Measurements from ENCODE around the gene SNF8. TPM values are rescaled to one million over a fixed set of nuclear protein-coding genes. Genes with fewer than 3 reads are reported as not detected.

The SNF8 gene
- 10 to 100 TPM; 75.7 to 83.4 (median 76.7) TPM for total RNA-seq

- DNase-seq (ENCODE audit: low spot score in 2 of 2), result peak; percentile 79 to 88
- Histone ChIP-seq H3K36me3 (no peaks in the 10 kb centered on the region), H3K27ac (peak within 1 kb of the TSS; percentile 86 to 92), H3K4me3 (peak within 1 kb of the TSS; percentile 84 to 94 (median 90)), H3K9me3 (no peaks in the 10 kb centered on the region), H3K27me3 (no peaks in the 10 kb centered on the region), H3K4me1 (peaks cover 4 to 7% of the 10 kb centered on the region in 2 donors)
- peak; percentile 89 to 92 (median 90) for TF ChIP-seq POLR2AphosphoS5 (IDR thresholded peaks at IDR 0.05)
- TF ChIP-seq, protein P1, sequence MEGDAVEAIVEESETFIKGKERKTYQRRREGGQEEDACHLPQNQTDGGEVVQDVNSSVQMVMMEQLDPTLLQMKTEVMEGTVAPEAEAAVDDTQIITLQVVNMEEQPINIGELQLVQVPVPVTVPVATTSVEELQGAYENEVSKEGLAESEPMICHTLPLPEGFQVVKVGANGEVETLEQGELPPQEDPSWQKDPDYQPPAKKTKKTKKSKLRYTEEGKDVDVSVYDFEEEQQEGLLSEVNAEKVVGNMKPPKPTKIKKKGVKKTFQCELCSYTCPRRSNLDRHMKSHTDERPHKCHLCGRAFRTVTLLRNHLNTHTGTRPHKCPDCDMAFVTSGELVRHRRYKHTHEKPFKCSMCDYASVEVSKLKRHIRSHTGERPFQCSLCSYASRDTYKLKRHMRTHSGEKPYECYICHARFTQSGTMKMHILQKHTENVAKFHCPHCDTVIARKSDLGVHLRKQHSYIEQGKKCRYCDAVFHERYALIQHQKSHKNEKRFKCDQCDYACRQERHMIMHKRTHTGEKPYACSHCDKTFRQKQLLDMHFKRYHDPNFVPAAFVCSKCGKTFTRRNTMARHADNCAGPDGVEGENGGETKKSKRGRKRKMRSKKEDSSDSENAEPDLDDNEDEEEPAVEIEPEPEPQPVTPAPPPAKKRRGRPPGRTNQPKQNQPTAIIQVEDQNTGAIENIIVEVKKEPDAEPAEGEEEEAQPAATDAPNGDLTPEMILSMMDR (IDR thresholded peaks at IDR 0.05), result no peak
- TF ChIP-seq POLR2A (IDR thresholded peaks at IDR 0.05), result peak; percentile 20
- intact Hi-C loops (cut with DNase I; ENCODE audit: low total_unique reads), result no loop called here
Observed at GRCh38 chr17:48944515-48945260, at the start of gene SNF8. TSS of gene SNF8 (minus strand) at chr17:48944842. CDS start at chr17:48944734, 108 bp downstream.

- Histone ChIP-seq H3K27ac (no peak overlapping the region), H3K27me3 (peaks cover 16 to 99% of the 10 kb centered on the region in 2 donors), H3K4me1 (peaks cover 0 to 4% of the 10 kb centered on the region in 2 donors), H3K4me3 (no peak overlapping the region), H3K9me3 (no peaks in the 10 kb centered on the region), H3K36me3 (no peaks in the 10 kb centered on the region)
- intact Hi-C loops (cut with DNase I; ENCODE audit: low total_unique reads), result no loop called here
- DNase-seq (ENCODE audit: low spot score in 2 of 2), result no peak
- no peak for TF ChIP-seq POLR2A (IDR thresholded peaks at IDR 0.05)
- no peak for TF ChIP-seq POLR2AphosphoS5 (IDR thresholded peaks at IDR 0.05)
- TF ChIP-seq, protein P1 (IDR thresholded peaks at IDR 0.05), result no peak
Observed at GRCh38 chr17:48993951-48994350, 49.3 kb upstream of the SNF8 start.

- no peak for DNase-seq (ENCODE audit: low spot score in 2 of 2)
- TF ChIP-seq, protein P1 (IDR thresholded peaks at IDR 0.05), result no peak
- intact Hi-C loops (cut with DNase I; ENCODE audit: low total_unique reads), result no loop called here
Observed at GRCh38 chr17:48993305-48993704, 48.7 kb upstream of the SNF8 start.

DNA sequence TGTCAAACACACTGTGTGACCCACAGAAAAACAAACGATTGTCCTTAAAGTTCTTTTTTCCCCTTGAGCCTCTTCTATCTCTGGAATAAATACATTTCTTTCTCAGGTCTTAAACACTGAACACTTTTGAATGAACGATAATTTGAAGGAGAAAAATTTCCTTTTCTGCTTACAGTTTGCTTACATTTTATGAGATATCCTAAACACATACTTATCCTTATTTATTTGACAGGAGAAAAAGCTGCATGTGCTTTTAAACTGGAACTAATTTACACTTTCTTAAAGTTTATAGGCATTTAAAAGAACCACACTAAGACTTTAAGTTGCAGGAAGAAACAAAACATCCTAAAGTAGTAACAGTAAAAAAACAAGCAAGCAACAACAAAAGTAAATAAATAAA, 47.8 kb upstream of the SNF8 start:
- Histone ChIP-seq H3K27me3 (peaks cover 9 to 94% of the 10 kb centered on the region in 2 donors), H3K27ac (no peak overlapping the region), H3K4me1 (peaks cover 0 to 1% of the 10 kb centered on the region in 2 donors), H3K9me3 (no peaks in the 10 kb centered on the region), H3K36me3 (no peaks in the 10 kb centered on the region), H3K4me3 (no peak overlapping the region)
- DNase-seq (ENCODE audit: low spot score in 2 of 2), result no peak
- intact Hi-C loops (cut with DNase I; ENCODE audit: low total_unique reads), result no loop called here
- TF ChIP-seq POLR2A (IDR thresholded peaks at IDR 0.05), result no peak
- TF ChIP-seq POLR2AphosphoS5 (IDR thresholded peaks at IDR 0.05), result no peak
- TF ChIP-seq, protein P1 (IDR thresholded peaks at IDR 0.05), result no peak

More at GRCh38 chr17:48993305-48993704, 48.7 kb upstream of the SNF8 start:
- H3K9me3 ChIP-seq, result no peaks in the 10 kb centered on the region
- H3K27ac ChIP-seq, result no peak overlapping the region
- no peaks in the 10 kb centered on the region for H3K36me3 ChIP-seq
- H3K27me3 ChIP-seq, result peaks cover 13 to 99% of the 10 kb centered on the region in 2 donors
- peaks cover 0 to 4% of the 10 kb centered on the region in 2 donors for H3K4me1 ChIP-seq
- no peak overlapping the region for H3K4me3 ChIP-seq

DNA sequence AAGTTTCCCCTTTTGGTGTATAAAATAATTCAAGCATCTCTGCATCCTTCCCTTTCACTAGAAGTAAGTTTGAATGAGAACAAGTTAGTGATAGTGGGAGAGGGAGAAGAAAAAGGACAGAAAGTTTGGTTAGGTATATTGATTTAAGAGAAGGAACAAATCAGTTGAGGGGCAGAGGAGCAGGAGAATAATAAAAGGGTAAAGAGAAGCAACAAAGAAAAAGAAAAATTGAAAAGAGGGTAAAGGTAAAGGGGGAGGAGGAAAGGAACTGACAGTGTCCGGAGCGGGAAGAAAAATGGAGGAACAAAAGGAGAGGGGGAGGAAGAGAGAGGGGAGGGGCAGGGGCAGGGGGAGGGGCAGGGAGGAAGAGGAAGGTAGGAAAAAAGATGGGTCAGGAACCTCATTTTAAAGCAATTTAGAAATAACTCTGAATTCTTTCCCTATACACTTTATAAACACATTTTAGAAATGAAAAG, 46.3 kb upstream of the SNF8 start:
- H3K36me3 ChIP-seq, result no peaks in the 10 kb centered on the region
- H3K27me3 ChIP-seq, result peaks cover 5 to 94% of the 10 kb centered on the region in 2 donors
- no peak for TF ChIP-seq POLR2A (IDR thresholded peaks at IDR 0.05)
- no peak for TF ChIP-seq POLR2AphosphoS5 (IDR thresholded peaks at IDR 0.05)
- TF ChIP-seq, protein P1 (IDR thresholded peaks at IDR 0.05), result no peak

More for the DNA sequence above, 46.3 kb upstream of the SNF8 start:
- Histone ChIP-seq H3K27ac (no peak overlapping the region), H3K4me3 (no peak overlapping the region), H3K4me1 (no peaks in the 10 kb centered on the region), H3K9me3 (no peaks in the 10 kb centered on the region)
- no peak for DNase-seq (ENCODE audit: low spot score in 2 of 2)
- intact Hi-C loops (cut with DNase I; ENCODE audit: low total_unique reads), result no loop called here

All from breast epithelium (tissue), 4 donors.